CD4-positive, alpha-beta T cell treated with Interleukin-17A for 4 hours (primary cell): ENCODE data around the gene FGD6.

Source experiments
- DNase-seq: peaks from one replicate; pipeline ENCODE4 v3.0.0-alpha.2; 2020; ENCODE audit warnings: mixed read lengths

FGD6 gene

DNA sequence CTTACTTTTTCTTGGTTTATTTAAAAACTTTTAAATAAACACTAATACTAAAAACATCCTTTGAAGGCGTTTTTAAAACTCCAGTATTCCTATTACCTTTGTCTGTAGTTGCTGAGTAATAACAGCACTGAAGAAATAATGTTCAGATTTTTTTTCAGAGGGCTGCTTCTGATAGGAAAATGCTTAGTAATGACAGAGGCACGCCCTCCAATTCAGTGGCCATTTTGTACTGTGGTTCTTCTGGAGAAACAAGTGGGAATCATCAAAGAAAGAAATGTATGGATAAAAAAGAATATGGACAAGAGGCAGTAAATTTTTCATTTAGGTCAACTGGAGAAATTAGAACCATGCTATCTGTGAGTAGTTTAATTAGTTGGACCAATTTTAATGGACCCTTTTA, 13.9 kb upstream of the FGD6 start:
- no peak for DNase-seq

DNA sequence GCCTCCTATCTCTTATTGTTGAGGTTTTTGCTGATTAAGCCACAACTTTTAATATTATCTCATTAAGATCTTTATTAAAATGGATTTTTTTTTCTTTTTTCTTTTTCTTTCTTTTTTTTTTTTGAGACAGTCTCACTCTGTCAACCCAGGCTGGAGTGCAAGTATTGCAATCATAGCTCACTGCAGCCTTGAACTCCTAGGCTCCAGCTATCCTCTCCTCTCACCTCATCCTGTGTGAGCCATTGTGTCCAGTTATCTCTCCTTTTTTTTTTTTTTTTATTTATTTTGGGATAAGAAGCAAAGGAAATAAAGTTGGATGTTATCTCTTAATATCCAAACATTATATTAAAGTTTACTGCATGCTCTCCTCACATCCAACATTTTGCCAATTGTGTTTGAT, 13.0 kb upstream of the FGD6 start:
- DNase-seq, result no peak

DNA sequence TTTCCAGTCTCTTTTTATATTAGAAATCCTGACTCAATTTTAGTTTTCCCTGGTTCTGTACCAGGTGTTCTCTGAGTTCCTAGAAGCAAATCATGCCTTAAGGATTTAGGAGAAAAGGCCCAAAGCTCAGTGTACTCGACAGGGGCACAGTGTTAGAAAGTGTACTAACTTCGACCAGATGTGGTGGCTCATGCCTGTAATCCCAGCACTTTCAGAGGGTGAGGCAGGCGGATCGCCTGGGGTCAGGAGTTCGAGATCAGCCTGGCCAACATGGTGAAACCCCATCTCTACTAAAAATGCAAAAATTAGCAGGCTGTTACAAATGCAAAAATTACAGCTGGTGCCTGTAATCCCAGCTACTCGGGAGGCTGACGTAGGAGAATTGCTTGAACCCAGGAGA, 12.4 kb upstream of the FGD6 start:
- no peak for DNase-seq

DNA sequence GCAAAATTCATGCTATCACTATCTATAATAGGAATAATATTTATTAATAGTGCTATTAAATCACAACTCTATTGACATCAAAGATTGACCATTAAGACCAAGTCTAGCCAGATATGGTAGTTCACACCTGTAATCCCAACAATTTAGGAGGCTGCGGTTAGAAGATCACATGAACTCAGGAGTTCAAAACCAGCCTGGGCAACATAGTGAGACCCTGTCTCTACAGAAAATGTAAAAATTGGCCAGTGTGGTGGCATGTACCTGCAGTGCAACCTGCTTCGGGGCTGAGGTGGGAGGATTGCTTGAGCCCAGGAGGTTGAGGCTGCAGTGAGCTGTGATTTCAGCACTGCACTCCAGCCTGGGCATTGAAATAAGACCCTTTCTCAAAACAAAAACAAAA, 11.3 kb upstream of the FGD6 start:
- no peak for DNase-seq

DNA sequence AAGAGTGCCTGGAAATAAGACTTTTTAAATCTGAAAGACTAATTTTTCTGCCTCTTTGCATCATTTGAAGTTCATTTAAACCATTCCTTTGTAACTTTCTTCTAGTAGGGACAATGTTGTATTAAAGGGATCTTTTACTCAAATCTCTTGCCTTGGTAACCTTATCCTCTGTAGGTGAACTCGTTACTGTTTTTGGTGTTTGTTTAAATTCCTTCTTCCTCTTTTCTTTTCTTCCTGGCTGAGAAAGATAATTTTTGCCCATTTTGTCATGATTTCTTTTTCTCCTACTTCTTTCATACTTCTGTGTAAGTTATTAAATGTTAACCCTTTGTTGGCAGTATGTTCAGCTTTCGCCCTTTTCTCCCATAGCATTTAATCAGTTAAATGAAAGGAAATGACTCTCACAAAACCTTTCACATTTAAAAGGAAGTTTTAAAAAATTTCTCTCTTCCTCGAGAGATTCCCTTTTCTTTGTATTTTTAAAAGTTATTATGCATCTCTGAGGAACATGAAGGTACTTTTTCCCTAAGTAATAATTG, 10.6 kb upstream of the FGD6 start:
- no peak for DNase-seq

DNA sequence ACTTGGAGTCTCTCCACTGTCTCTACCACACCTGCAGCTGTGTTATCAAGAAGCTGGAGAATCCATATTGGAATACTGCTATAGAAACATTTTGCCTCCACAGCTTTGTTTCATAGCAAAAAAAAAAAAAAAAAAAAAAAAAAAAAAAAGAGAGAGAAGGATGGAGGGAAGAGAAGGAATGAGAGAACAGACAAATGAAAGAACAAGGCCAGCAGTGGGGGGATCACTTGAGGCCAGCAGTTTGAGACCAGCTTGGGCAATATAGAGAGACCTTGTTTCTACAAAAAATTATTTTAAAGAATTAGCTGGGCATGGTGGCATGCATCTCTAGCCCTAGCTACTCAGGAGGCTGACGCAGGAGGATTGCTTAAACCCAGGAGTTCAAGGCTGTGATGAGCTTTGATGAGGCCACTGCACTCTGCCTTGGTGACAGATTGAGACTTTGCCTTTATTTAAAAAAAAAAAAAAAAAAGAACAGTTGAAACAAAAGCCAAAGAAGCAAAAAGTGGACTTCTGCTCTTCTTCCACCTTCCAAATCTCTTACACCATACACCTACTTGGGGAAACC, 8.5 kb upstream of the FGD6 start:
- no peak for DNase-seq

DNA sequence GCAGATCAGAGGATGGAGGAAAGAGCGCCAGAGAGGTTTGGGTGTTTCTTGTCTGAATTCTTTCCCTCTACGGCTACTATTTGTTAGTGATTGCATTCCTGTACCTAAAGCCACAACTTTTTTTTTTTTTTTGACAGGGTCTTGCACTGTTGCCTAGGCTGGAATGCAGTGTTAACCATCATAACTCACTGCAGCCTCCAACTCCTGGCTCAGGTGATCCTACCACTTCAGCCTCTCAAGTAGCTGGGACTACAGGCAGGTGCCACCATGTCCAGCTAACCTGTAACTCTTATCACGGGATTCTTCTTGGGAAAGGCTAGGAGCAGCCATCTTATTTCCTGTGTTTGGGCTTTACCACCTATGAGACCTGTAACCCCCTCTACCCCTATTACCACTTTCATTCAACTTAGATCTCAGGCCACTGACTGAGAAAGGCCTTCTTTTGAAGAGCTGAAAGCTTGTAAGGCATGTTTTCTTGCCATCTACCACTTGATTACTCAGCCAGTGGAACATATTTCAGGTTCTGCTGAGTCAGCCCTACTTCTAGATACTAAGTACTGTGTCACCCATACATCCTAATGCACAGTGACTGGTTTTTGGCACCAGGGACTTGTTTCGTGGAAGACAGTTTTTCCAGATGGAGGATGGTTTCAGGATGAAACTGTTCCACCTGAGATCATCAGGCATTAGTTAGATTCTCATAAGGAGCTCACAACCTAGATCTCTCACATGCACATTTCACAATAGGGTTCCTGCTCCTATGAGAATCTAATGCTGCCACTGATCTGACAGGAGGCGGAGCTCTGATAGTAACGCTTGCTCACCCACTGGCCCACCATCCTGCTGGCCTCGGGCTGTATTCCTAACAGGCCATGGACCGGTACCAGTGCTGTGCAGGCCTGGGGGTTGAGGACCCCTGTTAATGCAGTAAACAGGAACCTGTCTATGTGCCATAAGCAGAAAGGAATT, 7.2 kb upstream of the FGD6 start:
- DNase-seq, result no peak

DNA sequence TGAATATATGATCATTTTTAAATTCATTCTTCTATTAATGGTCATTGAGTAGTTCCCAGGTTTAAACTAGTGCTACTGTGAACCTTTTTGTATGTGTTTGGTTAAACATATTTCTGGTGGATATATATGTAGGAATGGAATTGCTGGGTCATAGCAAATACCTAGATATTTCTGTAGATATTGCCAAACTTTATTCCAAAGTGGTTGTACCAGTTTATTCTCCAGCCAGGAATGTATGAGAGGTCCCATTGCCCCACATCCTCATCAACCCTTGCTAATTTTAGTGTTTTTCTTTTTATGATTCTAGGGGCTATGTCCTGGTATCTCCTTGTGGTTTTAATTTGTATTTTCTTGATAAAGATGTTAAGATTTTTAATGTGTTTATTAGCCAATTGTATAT, 3.5 kb upstream of the FGD6 start:
- DNase-seq, result no peak

DNA sequence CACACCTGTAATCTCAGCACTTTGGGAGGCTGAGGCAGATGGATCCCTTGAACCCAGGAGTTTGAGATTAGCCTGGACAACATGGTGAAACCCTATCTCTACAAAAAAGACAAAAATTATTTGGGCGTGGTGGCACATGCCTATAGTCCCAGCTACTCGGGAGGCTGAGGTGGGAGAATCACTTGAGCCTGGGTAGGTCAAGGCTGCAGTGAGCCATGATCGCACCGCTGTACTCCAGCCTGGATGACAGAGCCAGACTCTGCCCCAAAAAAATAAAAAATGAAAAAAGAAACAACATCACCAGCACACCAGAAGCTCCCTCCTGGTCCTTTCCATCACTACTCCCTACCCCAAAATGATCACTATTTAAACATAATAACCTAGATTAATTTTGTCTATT, 2.9 kb upstream of the FGD6 start:
- DNase-seq, result no peak

DNA sequence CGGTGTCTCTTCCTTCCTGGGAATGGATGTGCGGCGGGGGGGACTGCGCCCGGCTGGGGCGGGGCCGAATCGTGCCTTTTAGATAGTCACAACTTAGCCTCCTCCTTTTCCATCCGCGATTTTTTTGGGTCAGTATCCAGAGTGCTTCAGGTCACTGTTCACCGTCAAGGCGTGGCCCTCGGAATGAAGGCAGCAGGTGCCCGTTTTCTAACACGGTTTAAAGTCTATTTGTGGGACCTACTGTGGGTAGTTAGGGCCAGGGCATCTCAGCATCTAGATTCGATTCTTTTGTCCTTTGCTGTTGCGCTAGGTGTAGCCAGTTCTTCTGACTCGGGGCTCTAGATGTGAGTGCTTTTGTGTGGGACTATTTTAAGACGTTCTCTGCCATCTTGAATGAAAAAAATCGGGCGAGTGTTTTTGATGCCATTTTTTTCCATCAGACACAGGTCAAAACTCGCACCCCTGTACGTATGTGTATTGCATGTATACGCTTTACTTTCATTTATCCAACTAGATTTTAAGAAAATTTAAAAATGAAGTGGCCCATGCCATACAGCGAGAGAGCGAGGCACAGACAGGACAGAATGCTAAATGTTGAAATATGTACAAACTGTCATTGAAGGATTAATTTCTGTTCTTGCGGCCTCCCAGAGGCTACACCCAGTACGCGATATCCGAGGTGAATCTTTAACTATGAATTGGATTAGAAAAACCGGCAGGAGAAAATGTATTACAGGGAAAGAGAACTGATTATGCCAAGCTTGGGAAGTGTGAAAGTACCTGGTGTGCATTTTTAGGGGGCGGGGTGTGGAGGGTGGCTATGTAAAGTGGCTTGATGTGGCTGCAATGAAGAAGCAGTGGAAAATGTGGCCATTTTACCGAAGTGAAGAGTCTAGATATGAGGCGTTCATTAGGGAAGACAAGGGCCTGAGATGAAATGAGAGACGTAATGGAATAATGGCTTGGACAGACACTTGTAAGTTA, 1.2 kb upstream of the FGD6 start:
- DNase-seq, result peak; percentile 32

DNA sequence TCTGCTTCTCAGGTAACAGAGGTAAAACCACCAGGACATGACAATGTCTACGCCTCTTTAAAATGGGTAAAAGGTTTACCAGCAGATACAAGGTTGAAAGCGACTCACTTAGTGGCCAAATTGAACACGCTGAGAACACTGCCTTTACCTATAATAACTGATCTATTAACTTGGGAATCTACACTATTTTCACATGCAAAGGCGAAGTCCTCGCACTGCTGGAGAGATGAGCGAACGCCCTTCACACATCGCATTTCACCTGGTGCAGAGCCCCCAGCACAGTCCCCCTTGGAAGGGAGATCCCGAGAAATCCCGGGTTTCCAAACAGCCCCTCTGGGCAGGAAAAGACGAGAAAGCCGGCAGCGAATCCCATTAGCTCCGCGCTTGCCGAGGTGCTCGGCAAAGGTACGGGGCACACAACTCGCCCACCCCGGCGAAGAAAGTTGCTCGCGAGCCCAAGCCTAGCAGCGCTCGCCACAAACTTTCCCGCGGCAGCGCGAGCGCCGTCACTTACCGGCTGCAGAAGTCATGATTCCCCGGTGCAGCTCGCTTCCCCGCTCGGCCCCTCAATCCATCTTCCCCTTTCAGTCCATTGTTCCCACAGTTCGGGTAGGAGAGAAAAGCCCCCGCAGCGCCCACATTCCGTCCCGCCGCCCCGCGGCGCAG, 423 bp downstream of the FGD6 start:
- DNase-seq, result no peak

DNA sequence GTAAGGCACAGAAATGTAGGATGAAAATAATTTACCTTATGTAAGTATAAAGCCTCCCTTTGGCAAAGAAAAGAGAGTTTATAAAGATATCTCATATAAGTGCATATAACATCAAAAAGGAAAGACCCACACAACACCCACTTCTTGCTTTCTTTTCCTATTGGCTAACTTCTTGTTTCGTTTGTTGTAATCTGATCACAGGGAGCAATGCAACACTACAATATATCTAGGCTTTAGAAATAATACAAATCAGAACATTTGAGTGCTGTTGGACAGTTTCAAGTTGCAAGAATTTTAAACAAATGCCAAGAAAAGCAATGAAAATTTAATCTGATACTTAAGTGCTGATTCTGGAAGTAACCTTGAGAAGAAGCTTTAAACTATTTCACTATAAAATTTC, 1.3 kb downstream of the FGD6 start:
- no peak for DNase-seq

DNA sequence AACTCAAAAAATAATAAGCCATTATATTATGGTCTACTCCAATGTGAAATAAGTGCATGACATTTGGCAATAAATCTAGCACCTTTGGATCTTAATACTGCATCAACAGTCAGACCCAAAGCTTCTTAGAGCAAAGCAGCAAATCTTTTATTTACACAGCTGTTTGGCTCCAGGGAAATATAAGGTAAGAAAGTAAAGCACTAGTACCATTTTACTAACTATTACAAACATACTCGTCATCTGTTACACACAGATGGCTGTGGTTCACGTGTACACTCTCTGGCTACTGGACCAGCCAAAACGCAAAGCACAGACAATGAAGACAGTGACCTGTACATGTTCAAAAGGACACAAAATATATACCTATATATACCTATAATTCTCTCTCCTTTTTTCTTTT, 2.8 kb downstream of the FGD6 start:
- DNase-seq, result no peak

DNA sequence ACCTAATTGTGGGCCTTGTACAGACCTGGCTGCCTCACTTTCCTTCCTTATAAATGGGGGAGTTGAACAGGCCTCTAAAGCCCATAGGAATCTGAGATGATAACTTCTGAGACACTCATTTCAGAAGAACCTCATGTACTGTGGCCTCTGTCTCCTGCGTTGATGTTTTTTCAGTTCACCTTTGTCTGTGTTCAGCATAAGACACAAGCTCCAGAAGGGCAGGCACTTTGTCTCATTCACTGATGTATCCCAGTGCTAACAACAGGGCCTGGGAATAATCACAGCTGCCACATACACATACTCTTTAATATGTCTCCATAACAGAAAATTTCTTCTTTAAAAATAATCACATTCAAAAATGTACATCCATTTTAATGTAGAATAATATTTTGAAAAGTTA, 3.3 kb downstream of the FGD6 start:
- no peak for DNase-seq

DNA sequence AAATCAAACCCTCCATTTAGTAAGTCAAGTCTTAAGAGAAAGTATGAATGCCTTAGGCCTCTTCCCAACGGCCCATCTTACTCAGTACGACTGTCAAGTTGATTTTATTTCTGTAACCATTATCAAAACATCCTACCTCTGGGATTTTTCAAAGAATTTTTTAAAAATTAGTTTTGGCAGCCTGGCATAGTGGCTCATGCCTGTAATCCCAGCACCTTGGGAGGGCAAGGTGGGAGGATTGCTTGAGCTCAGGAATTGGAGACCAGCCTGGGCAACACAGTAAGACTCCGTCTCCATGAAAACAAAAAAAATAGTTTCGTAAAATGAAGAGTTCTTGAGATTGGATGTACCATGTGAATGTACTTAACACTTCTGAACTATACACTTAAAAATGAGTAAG, 4.1 kb downstream of the FGD6 start:
- no peak for DNase-seq

DNA sequence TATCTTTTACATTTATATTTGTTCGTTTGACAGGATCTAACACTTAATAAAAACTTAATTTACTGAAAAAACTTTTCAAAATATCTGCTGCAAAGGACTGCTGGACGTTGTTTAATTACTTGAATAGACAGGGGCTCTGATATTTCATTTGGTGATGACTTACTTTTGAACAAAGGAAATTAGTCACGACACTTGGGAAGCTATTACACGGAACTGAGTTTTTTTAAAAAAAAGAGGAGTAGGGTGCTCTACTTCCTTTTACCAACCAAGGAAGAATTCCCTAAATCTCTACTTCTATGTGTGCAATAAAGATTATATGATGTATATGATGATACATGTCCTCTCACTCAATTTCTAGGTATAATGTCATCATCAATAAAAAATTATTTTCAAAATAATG, 4.7 kb downstream of the FGD6 start:
- DNase-seq, result no peak

DNA sequence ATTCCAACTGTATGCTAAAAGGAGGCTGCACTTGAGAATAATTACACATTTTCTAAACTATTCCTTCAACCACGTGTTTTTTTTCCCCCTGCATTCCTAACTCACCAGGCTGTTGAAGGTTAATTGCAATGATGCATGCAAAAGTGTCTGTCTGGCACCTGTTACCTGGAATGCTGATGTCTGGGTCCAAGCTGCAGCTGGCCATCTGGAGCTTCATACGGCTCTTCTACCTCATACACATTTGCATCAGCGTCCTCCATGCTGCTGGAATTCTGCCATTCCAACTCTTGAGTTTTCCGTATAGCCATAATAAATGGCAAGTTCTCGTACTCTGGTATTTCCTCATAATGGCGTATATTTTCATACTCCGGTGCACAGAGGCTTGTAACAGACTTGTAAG, 8.6 kb downstream of the FGD6 start:
- no peak for DNase-seq

DNA sequence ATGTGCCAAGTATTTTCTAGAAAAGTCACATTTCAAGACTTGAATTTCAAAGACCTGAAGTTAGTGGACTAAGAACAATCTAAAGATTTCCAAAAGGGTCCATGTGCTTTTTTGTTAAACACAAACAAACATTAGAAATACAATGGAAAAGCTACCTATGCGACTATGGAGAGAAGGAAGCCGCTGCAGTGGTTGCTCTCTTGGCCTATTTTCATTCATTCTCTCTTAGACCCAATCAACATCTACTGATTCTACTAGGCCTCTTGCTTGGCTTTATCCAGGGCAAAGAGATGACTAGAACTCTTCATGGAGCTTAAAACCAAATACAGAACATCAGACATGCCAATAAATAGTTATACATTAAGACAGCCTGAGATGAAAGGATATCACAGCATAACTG, 9.9 kb downstream of the FGD6 start:
- DNase-seq, result no peak

DNA sequence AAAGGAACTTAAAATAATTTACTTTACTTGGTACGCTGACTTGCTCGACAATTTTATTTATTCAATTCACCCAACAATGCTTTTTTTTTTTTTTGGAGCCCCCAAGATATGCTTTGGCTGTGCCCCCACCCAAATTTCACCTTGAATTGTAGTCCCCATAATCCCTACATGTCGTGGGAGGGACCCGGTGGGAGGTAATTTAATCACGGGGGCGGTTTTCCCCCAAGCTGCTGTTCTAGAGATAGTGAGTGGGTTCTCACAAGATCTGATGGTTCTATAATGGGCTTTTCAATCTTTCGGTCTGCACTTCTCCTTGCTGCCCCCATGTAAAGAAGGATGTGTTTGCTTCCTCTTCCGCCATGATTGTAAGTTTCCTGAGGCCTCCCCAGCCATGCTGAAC, 10.4 kb downstream of the FGD6 start:
- DNase-seq, result no peak

DNA sequence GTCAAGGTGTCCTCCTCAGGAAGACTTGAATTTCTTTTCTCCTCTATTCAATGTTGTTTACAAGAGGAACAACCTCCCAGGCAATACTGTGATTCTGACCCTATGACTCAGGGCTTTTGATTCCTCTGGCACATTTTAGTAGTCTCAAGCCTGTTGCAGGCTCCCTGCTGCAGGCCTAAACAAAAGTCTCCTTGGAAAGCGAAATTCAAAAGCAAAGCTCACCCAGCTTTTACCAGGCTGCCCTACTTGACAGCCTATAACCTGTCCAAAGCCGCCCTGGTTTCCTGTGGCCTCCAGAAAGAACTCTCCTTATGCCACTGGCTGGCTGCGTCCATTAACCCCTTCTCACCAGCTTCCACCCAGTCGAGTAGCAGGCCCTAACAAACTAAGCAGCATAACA, 11.6 kb downstream of the FGD6 start:
- no peak for DNase-seq

DNA sequence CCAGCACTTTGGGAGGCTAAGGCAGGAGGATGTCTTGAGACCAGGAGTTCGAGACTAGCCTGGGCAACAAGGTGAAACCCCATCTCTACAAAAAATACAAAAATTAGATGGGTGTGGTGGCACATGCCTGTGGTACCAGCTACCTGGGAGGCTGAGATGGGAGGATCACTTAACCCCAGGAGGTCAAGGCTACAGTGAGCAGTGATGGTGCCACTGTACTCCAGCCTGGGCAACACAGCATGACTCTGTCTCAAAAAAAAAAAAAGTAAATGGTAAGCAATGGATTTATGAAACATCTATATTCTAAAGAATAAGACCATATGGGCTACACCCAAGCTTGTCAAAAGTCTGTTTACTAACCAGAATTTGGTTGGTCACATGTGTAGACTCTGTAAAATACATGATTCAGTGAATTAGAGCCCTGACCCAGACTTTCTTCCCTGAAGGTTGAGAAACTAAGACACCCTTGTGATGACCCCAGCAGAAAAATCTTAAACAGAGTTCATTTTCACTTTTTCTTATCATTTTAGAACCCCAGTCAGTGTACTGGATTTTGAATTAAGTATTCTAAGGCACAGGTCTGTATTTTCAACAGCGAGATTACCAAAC, 12.1 kb downstream of the FGD6 start:
- no peak for DNase-seq
